IMR-90 (cell line): ENCODE measurements around the gene IFFO2. TPM values are rescaled to one million over a fixed set of nuclear protein-coding genes. Genes with fewer than 3 reads are reported as not detected.

Source experiments
- ATAC-seq: fragments of 200-7000 bp; cut with Tn5 transposase; 2 replicates; pipeline ENCODE4 v1.9.1; 2020; ENCODE audit warnings: low read depth, mild to moderate bottlenecking, moderate library complexity
- BruUV-seq: library from RNA; stranded (reverse); fragments of 400-500 nt; replicated peaks from 2 replicates; lab custom pipeline; 2021; lab: Mats Ljungman, UMichigan
- CTCF ChIA-PET: fragments of 300-600 bp; formaldehyde crosslinking; extraction: SDS; loops from one replicate; lab custom pipeline; 2021; ENCODE audit warnings: antibody characterized with exemption; lab: Yijun Ruan, JAX
- POLR2A ChIA-PET: fragments of 300-600 bp; sonication (Branson Sonifier 250); formaldehyde crosslinking; loops from one replicate; lab custom pipeline; 2022; ENCODE audit warnings: antibody characterized with exemption; ENCODE audit not compliant: unreplicated experiment; lab: Charles Lee
- DNase-seq: peaks from one replicate; pipeline ENCODE4 v3.0.0; 2013
- H2AFZ ChIP-seq: replicated peaks from 2 replicates; pipeline ENCODE3; 2013; ENCODE audit warnings: low read length, mild to moderate bottlenecking; ENCODE audit not compliant: poor library complexity
- H2AK5ac ChIP-seq: 2 replicates; pipeline ENCODE4 v1.6.1; 2013; ENCODE audit warnings: low read depth, low read length, inconsistent platforms
- H2AK9ac ChIP-seq: replicated peaks from 2 replicates; pipeline ENCODE3; 2013; ENCODE audit warnings: mild to moderate bottlenecking, low read depth, low read length, moderate library complexity; ENCODE audit not compliant: poor library complexity
- H2BK120ac ChIP-seq: 2 replicates; pipeline ENCODE4 v1.6.1; 2013; ENCODE audit warnings: low read depth, low read length, inconsistent platforms
- H2BK15ac ChIP-seq: 3 replicates; pipeline ENCODE4 v1.6.1; 2013; ENCODE audit warnings: low read depth, low read length, inconsistent platforms
- H2BK20ac ChIP-seq: 2 replicates; pipeline ENCODE4 v1.6.1; 2013; ENCODE audit warnings: low read depth, mild to moderate bottlenecking, inconsistent platforms, low read length, moderate library complexity
- H2BK5ac ChIP-seq: 2 replicates; pipeline ENCODE4 v1.6.1; 2013; ENCODE audit warnings: mild to moderate bottlenecking, low read depth, low read length, inconsistent platforms; ENCODE audit not compliant: poor library complexity, severe bottlenecking
- H3K14ac ChIP-seq: replicated peaks from 2 replicates; pipeline ENCODE4 v1.6.1; 2013; ENCODE audit warnings: low read depth, low read length, inconsistent platforms
- H3K18ac ChIP-seq: 2 replicates; pipeline ENCODE4 v1.6.1; 2013; ENCODE audit warnings: low read depth, low read length, control low read depth
- H3K23ac ChIP-seq: 2 replicates; pipeline ENCODE4 v1.6.1; 2013; ENCODE audit warnings: low read depth, low read length, inconsistent platforms
- H3K27ac ChIP-seq: 2 replicates; pipeline ENCODE4 v1.5.1; 2013; ENCODE audit warnings: mild to moderate bottlenecking, control low read depth, low read length; ENCODE audit not compliant: insufficient read depth
- H3K27me3 ChIP-seq: 2 replicates; pipeline ENCODE4 v1.6.1; 2013; ENCODE audit warnings: low read length; ENCODE audit not compliant: control insufficient read depth, insufficient read depth
- H3K36me3 ChIP-seq: 2 replicates; pipeline ENCODE4 v1.6.1; 2013; ENCODE audit warnings: low read length, mixed read lengths; ENCODE audit not compliant: control insufficient read depth, insufficient read depth
- H3K4ac ChIP-seq: 2 replicates; pipeline ENCODE4 v1.6.1; 2013; ENCODE audit warnings: low read depth, low read length, inconsistent platforms
- H3K4me1 ChIP-seq: 2 replicates; pipeline ENCODE4 v1.6.1; 2013; ENCODE audit warnings: low read length, mixed read lengths; ENCODE audit not compliant: control insufficient read depth, insufficient read depth
- H3K4me2 ChIP-seq: 2 replicates; pipeline ENCODE4 v1.6.1; 2013; ENCODE audit warnings: low read depth, mild to moderate bottlenecking, control low read depth, low read length, moderate library complexity
- H3K4me3 ChIP-seq: 2 replicates; pipeline ENCODE4 v1.5.1; 2013; ENCODE audit warnings: low read depth, mild to moderate bottlenecking, control low read depth, low read length, moderate library complexity; ENCODE audit not compliant: insufficient read depth
- H3K56ac ChIP-seq: 2 replicates; pipeline ENCODE4 v1.6.1; 2013; ENCODE audit warnings: low read length, inconsistent platforms; ENCODE audit not compliant: insufficient read depth; ENCODE audit errors: extremely low read depth
- H3K79me1 ChIP-seq, 2 experiments: 2 replicates each; pipeline ENCODE4 v1.6.1; 2013; ENCODE audit warnings: low read length in 2 of 2, inconsistent platforms in 1 of 2, low read depth in 1 of 2
- H3K9ac ChIP-seq: 2 replicates; pipeline ENCODE4 v1.6.1; 2013; ENCODE audit warnings: low read depth, low read length, control low read depth
- H3K9me1 ChIP-seq: 2 replicates; pipeline ENCODE4 v1.6.1; 2013; ENCODE audit warnings: low read length, inconsistent platforms; ENCODE audit not compliant: insufficient read depth
- H3K9me3 ChIP-seq: 2 replicates; pipeline ENCODE4 v1.6.1; 2013; ENCODE audit warnings: low read length; ENCODE audit not compliant: control insufficient read depth, insufficient read depth
- H4K20me1 ChIP-seq: 2 replicates; pipeline ENCODE4 v1.6.1; 2013; ENCODE audit warnings: low read length, inconsistent platforms; ENCODE audit not compliant: insufficient read depth
- H4K5ac ChIP-seq: 2 replicates; pipeline ENCODE4 v1.6.1; 2013; ENCODE audit warnings: mild to moderate bottlenecking, low read depth, low read length, control low read depth
- H4K8ac ChIP-seq, 2 experiments: 2 replicates each; pipeline ENCODE4 v1.6.1; 2013; ENCODE audit warnings: low read depth in 2 of 2, low read length in 2 of 2, control low read depth in 1 of 2, inconsistent platforms in 1 of 2
- H4K91ac ChIP-seq: 2 replicates; pipeline ENCODE4 v1.6.1; 2013; ENCODE audit warnings: low read depth, low read length, inconsistent platforms; ENCODE audit not compliant: insufficient read depth
- FOS ChIP-seq: fragments of 150-350 bp; IDR thresholded peaks from 2 replicates; pipeline ENCODE4 v1.6.1; 2016; ENCODE audit warnings: low read depth, low read length
- WGBS, 2 experiments: methylation state at CpG; one replicate each; pipeline versions ENCODE4 v1.1.5 to v1.1.7; 2013; ENCODE audit warnings: missing lambda C conversion rate in 2 of 2; ENCODE audit not compliant: insufficient read length in 1 of 2; ENCODE audit errors: extremely low coverage in 2 of 2; 5-methylcytosine and 5-hydroxymethylcytosine counted together
- dilution Hi-C: fragments of 300-500 bp; cut with HindIII; formaldehyde crosslinking; loops from one replicate; pipeline ENCODE4 v1.14.3; 2018; ENCODE audit warnings: low sequenced_read_pairs; ENCODE audit not compliant: unreplicated experiment
- in situ Hi-C: fragments of 300-500 bp; cut with MboI; formaldehyde crosslinking; loops from 3 replicates; pipeline ENCODE4 v1.14.3; 2019; ENCODE audit warnings: low sequenced_read_pairs, inconsistent platforms, mixed read lengths
- intact Hi-C: fragments of 100-400 bp; cut with micrococcal nuclease; formaldehyde crosslinking; loops from 2 replicates; pipeline ENCODE4 v1.10.0; 2022
- polyA plus RNA-seq, 3 experiments: library from polyadenylated mRNA; depleted of rRNA; stranded (reverse); fragments of >200 nt; gene quantifications; 2 replicates each; pipeline ENCODE4 v1.2.3, GENCODE V29; 2012; ENCODE audit warnings: low replicate concordance in 1 of 3
- total RNA-seq: library from RNA; depleted of rRNA; stranded (reverse); fragments of >200 nt; gene quantifications from 2 replicates; pipeline ENCODE4 v1.2.3, GENCODE V29; 2012
- TF ChIP-seq, protein P1 (sequence below): fragments of 150-350 bp; IDR thresholded peaks from 2 replicates; pipeline ENCODE4 v1.6.1; 2017; ENCODE audit warnings: mild to moderate bottlenecking, antibody characterized with exemption, low read length, low read depth

The IFFO2 gene
- total and polyA plus RNA-seq, 2 of the 4 experiments (the other 2 are of a cell fraction): 14.5 to 18.2 TPM

DNA sequence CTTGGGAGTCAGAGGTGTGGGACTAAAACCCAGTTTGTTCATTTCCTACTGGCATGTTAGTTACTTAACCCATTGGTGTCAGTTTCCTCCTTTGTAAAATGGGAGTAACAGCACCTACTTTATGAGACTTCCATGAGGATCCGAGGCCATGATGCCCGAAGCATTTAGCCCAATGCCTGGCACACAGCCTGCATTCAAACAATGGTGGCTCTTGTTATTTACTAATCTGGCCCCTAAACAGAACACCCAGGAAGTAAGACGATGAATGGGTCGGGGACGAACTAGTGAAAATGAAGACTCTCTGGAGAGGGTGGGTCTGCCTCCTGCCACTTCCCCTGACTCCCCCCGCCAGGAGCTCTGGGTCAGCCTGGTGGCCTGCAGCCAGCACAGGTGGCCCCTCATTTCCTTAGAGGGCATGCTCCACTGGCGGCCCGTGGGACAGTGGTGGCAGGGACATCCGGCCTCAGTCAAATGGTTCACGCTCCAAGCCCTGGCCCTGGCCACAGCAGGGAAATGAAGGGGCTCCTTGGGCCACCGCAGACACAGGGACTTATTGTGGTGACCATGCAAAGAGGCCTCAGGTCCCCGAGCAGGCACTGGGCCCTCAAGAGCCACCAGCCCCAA is 87.6 kb downstream of the IFFO2 start:
- Histone ChIP-seq H3K23ac (no peak overlapping the region), H4K5ac (no peak overlapping the region), H4K20me1 (no peaks in the 10 kb centered on the region), H4K8ac (no peak overlapping the region), H3K9ac (no peak overlapping the region), H3K4ac (no peak overlapping the region), H3K14ac (no peak overlapping the region), H4K91ac (no peak overlapping the region), H3K18ac (no peak overlapping the region), H3K4me3 (no peak overlapping the region), H2BK120ac (no peak overlapping the region), H3K27ac (no peak overlapping the region), H2BK15ac (no peak overlapping the region), H3K9me1 (no peaks in the 10 kb centered on the region), H3K9me3 (no peaks in the 10 kb centered on the region), H3K79me1 (no peaks in the 10 kb centered on the region), H3K27me3 (peaks cover 26% of the 10 kb centered on the region), H2BK5ac (no peak overlapping the region), H3K4me1 (no peaks in the 10 kb centered on the region), H3K36me3 (peaks cover 2% of the 10 kb centered on the region; the same call in 1 of the 2 replicates), H3K56ac (no peak overlapping the region), H3K4me2 (no peak overlapping the region), H2AK5ac (no peak overlapping the region), H2AFZ (no peak overlapping the region), H2BK20ac (no peak overlapping the region), H2AK9ac (no peak overlapping the region)
- dilution Hi-C loops: no loop called here
- TF ChIP-seq FOS: no peak
- TF ChIP-seq, protein P1, sequence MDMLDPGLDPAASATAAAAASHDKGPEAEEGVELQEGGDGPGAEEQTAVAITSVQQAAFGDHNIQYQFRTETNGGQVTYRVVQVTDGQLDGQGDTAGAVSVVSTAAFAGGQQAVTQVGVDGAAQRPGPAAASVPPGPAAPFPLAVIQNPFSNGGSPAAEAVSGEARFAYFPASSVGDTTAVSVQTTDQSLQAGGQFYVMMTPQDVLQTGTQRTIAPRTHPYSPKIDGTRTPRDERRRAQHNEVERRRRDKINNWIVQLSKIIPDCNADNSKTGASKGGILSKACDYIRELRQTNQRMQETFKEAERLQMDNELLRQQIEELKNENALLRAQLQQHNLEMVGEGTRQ: no peak
- no peak for DNase-seq
- intact Hi-C loops: no loop called here
- BruUV-seq: no TSS peak
- no peak for ATAC-seq
- ChIA-PET CTCF (no interaction called here), POLR2A (no interaction called here)
- in situ Hi-C loops: no loop called here
- 65% methylated on average over 7 of the region's 12 CpGs; no CpG with 5 or more reads in 1 of the 2 experiments for WGBS, 2 experiments
